MM.1S (cell line): ENCODE data around the gene ENDOU.

Source experiments
- EZH2 ChIP-seq: fragments of 300-600 bp; sonication (generic); optimal IDR thresholded peaks from 2 replicates; pipeline ENCODE3; 2017; ENCODE audit warnings: low read depth, mild to moderate bottlenecking, antibody characterized with exemption, low read length, mixed read lengths
- EZH2phosphoT487 ChIP-seq: fragments of 300-600 bp; sonication (generic); IDR thresholded peaks from 2 replicates; pipeline ENCODE4 v1.6.1; 2018; ENCODE audit warnings: antibody characterized with exemption, low read length

DNA sequence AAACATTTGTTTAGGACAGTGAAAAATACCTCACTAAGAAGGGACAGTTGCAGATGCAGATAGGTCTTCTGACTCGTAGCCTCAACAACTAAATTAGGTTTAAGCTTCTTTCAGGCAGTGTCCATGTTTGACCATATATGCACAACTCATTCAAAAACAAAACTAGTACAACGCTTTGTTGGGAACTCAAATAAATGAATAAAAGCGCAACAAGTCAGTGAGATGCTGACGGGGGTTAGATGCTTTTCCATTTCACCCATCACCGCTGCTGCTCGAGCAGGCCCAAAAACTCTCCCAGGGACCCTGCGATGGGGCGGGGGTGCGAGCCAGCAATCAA is 20.1 kb downstream of the ENDOU start:
- TF ChIP-seq EZH2phosphoT487 (no peak), EZH2 (no peak)
